Fibroblast of lung (primary cell): ENCODE data around the gene DNAH9.

ENCODE experiments used
- EZH2 ChIP-seq: IDR thresholded peaks from 2 replicates; pipeline ENCODE4 v1.5.1; 2012; ENCODE audit warnings: low read length, control low read depth, mild to moderate bottlenecking; ENCODE audit errors: missing control alignments
- TF ChIP-seq, protein P1 (sequence below), 2 donors: IDR thresholded peaks in 1 of 2; conservative IDR thresholded peaks in 1 of 2; 1 replicate in 1 of 2; 2 replicates in 1 of 2; pipeline ENCODE4 v1.5.1; 2011 to 2012; ENCODE audit warnings: low read length in 2 of 2, control low read depth in 1 of 2, inconsistent platforms in 1 of 2, low read depth in 1 of 2, mild to moderate bottlenecking in 1 of 2

GRCh38 chr17:11813871-11814270 lies 215.6 kb downstream of the DNAH9 start:
- TF ChIP-seq, protein P1, sequence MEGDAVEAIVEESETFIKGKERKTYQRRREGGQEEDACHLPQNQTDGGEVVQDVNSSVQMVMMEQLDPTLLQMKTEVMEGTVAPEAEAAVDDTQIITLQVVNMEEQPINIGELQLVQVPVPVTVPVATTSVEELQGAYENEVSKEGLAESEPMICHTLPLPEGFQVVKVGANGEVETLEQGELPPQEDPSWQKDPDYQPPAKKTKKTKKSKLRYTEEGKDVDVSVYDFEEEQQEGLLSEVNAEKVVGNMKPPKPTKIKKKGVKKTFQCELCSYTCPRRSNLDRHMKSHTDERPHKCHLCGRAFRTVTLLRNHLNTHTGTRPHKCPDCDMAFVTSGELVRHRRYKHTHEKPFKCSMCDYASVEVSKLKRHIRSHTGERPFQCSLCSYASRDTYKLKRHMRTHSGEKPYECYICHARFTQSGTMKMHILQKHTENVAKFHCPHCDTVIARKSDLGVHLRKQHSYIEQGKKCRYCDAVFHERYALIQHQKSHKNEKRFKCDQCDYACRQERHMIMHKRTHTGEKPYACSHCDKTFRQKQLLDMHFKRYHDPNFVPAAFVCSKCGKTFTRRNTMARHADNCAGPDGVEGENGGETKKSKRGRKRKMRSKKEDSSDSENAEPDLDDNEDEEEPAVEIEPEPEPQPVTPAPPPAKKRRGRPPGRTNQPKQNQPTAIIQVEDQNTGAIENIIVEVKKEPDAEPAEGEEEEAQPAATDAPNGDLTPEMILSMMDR (conservative IDR thresholded peaks at IDR 0.05 in 1 of 2, IDR thresholded peaks at IDR 0.05 in 1 of 2; ENCODE audit: low read depth in 1 of 2, low read length in 2 of 2) = no peak
- TF ChIP-seq EZH2 = no peak
